Fibroblast of lung (primary cell): ENCODE measurements around the gene CSNK1G2. TPM values are rescaled to one million over a fixed set of nuclear protein-coding genes. Genes with fewer than 3 reads are reported as not detected.

Source experiments
- DNase-seq, 2 donors: peaks; one replicate each; pipeline versions ENCODE4 v3.0.0 to v3.0.0-alpha.2; 2010; ENCODE audit warnings: low read depth in 2 of 2
- H2AFZ ChIP-seq: 2 replicates; pipeline ENCODE4 v1.5.1; 2012; ENCODE audit warnings: low read length, control low read depth, inconsistent platforms
- H3K27ac ChIP-seq: 2 replicates; pipeline ENCODE4 v1.5.1; 2011; ENCODE audit warnings: low read length, control low read depth; ENCODE audit not compliant: insufficient read depth
- H3K27me3 ChIP-seq: 2 replicates; pipeline ENCODE4 v1.5.1; 2011; ENCODE audit warnings: mild to moderate bottlenecking, low read length; ENCODE audit not compliant: control insufficient read depth, insufficient read depth
- H3K36me3 ChIP-seq: 2 replicates; pipeline ENCODE4 v1.5.1; 2011; ENCODE audit warnings: low read length; ENCODE audit not compliant: control insufficient read depth, insufficient read depth
- H3K4me1 ChIP-seq: 2 replicates; pipeline ENCODE4 v1.5.1; 2011; ENCODE audit warnings: low read length; ENCODE audit not compliant: control insufficient read depth, insufficient read depth; ENCODE audit errors: extremely low read depth
- H3K4me2 ChIP-seq: 2 replicates; pipeline ENCODE4 v1.5.1; 2011; ENCODE audit warnings: low read length, control low read depth; ENCODE audit not compliant: insufficient read depth; ENCODE audit errors: extremely low read depth
- H3K4me3 ChIP-seq, 4 experiments: fragments of 200-600 bp in 1 of 4; sonication (generic) in 1 of 4; replicated peaks in 1 of 4; 2 replicates each; pipeline ENCODE4 v1.5.1; 2011 to 2016; ENCODE audit warnings: low read length in 4 of 4, low read depth in 3 of 4, mild to moderate bottlenecking in 3 of 4, control low read depth in 2 of 4, inconsistent platforms in 1 of 4, mixed read lengths in 1 of 4; ENCODE audit not compliant: insufficient read depth in 1 of 4; ENCODE audit errors: control extremely low read depth in 1 of 4
- H3K79me2 ChIP-seq: 2 replicates; pipeline ENCODE4 v1.5.1; 2012; ENCODE audit warnings: mild to moderate bottlenecking, low read length, inconsistent platforms; ENCODE audit not compliant: control insufficient read depth, insufficient read depth
- H3K9ac ChIP-seq: 2 replicates; pipeline ENCODE4 v1.5.1; 2011; ENCODE audit warnings: mild to moderate bottlenecking, low read length, control low read depth; ENCODE audit not compliant: insufficient read depth
- H3K9me3 ChIP-seq: 2 replicates; pipeline ENCODE4 v1.5.1; 2012; ENCODE audit warnings: low read depth, low read length; ENCODE audit not compliant: control insufficient read depth, insufficient read depth
- H4K20me1 ChIP-seq: 2 replicates; pipeline ENCODE4 v1.5.1; 2011; ENCODE audit warnings: low read length; ENCODE audit not compliant: control insufficient read depth, insufficient read depth; ENCODE audit errors: extremely low read depth
- CTCF ChIP-seq, 2 donors: IDR thresholded peaks in 1 of 2; conservative IDR thresholded peaks in 1 of 2; 1 replicate in 1 of 2; 2 replicates in 1 of 2; pipeline ENCODE4 v1.5.1; 2011 to 2012; ENCODE audit warnings: low read length in 2 of 2, control low read depth in 1 of 2, inconsistent platforms in 1 of 2, low read depth in 1 of 2, mild to moderate bottlenecking in 1 of 2
- EZH2 ChIP-seq: IDR thresholded peaks from 2 replicates; pipeline ENCODE4 v1.5.1; 2012; ENCODE audit warnings: low read length, control low read depth, mild to moderate bottlenecking; ENCODE audit errors: missing control alignments
- polyA plus RNA-seq, 2 donors: library from polyadenylated mRNA; depleted of rRNA in 1 of 2; stranded (reverse) in 1 of 2; unstranded in 1 of 2; fragments of >200 nt; gene quantifications; 2 replicates each; pipeline ENCODE4 v1.2.1, GENCODE V29; 2011 to 2012; ENCODE audit warnings: missing spikeins in 1 of 2
- total RNA-seq: library from RNA; depleted of rRNA; stranded (reverse); fragments of >200 nt; gene quantifications from 2 replicates; pipeline ENCODE4 v1.2.1, GENCODE V29; 2014

Gene CSNK1G2
- total and polyA plus RNA-seq, 2 donors (not counting 1 experiment from before 2014, with no cell fraction given) = 21.2 to 58.6 TPM

GRCh38 chr19:1935484-1936208 is 5.3 kb upstream of the CSNK1G2 start:
- Histone ChIP-seq H3K4me1 (peaks cover 9% of the 10 kb centered on the region), H3K4me2 (no peak overlapping the region), H3K36me3 (no peaks in the 10 kb centered on the region), H4K20me1 (no peaks in the 10 kb centered on the region), H3K27me3 (no peaks in the 10 kb centered on the region), H3K27ac (no peak overlapping the region), H3K9me3 (peaks cover 2% of the 10 kb centered on the region), H3K79me2 (no peaks in the 10 kb centered on the region), H2AFZ (no peak overlapping the region), H3K4me3 (no peak overlapping the region), H3K9ac (no peak overlapping the region)
- TF ChIP-seq CTCF (conservative IDR thresholded peaks at IDR 0.05 in 1 of 2, IDR thresholded peaks at IDR 0.05 in 1 of 2; ENCODE audit: low read depth in 1 of 2, low read length in 2 of 2) = no peak
- TF ChIP-seq EZH2 = no peak
- peak; percentile 45 to 65 for DNase-seq

GRCh38 chr19:1936430-1936829 is 4.5 kb upstream of the CSNK1G2 start:
- H3K9ac ChIP-seq = no peak overlapping the region
- H3K4me2 ChIP-seq = no peak overlapping the region
- H3K4me3 ChIP-seq = no peak overlapping the region

More at GRCh38 chr19:1936430-1936829, 4.5 kb upstream of the CSNK1G2 start:
- DNase-seq = no peak
- Histone ChIP-seq H3K4me1 (peaks cover 9% of the 10 kb centered on the region), H3K27me3 (no peaks in the 10 kb centered on the region), H4K20me1 (no peaks in the 10 kb centered on the region), H3K79me2 (peaks cover under 1% of the 10 kb centered on the region), H2AFZ (no peak overlapping the region), H3K36me3 (no peaks in the 10 kb centered on the region), H3K27ac (no peak overlapping the region), H3K9me3 (peaks cover 2% of the 10 kb centered on the region)
- no peak for TF ChIP-seq CTCF (conservative IDR thresholded peaks at IDR 0.05 in 1 of 2, IDR thresholded peaks at IDR 0.05 in 1 of 2; ENCODE audit: low read depth in 1 of 2, low read length in 2 of 2)
- no peak for TF ChIP-seq EZH2
